Esophagus mucosa (tissue), 1 donor: Measurements from ENCODE around the gene ENOSF1. TPM values are rescaled to one million over a fixed set of nuclear protein-coding genes. Genes with fewer than 3 reads are reported as not detected.
"Not testable (repeated sequence)": the region's sequence is repeated elsewhere in the genome, so short reads cannot be mapped to it uniquely, and the experiment has no call there.

Experiments used
- ATAC-seq: fragments of 200-7000 bp; cut with Tn5 transposase; one replicate; pipeline ENCODE4 v1.9.1; 2020
- total RNA-seq: library from RNA; stranded (reverse); gene quantifications from one replicate; pipeline ENCODE4 v1.2.4, GENCODE V29; 2023
- donor health status: DM: yes; HTN: yes; CAD: no.

Gene ENOSF1
- total RNA-seq, 1 donor from 2014 or later = 50.3 TPM

DNA sequence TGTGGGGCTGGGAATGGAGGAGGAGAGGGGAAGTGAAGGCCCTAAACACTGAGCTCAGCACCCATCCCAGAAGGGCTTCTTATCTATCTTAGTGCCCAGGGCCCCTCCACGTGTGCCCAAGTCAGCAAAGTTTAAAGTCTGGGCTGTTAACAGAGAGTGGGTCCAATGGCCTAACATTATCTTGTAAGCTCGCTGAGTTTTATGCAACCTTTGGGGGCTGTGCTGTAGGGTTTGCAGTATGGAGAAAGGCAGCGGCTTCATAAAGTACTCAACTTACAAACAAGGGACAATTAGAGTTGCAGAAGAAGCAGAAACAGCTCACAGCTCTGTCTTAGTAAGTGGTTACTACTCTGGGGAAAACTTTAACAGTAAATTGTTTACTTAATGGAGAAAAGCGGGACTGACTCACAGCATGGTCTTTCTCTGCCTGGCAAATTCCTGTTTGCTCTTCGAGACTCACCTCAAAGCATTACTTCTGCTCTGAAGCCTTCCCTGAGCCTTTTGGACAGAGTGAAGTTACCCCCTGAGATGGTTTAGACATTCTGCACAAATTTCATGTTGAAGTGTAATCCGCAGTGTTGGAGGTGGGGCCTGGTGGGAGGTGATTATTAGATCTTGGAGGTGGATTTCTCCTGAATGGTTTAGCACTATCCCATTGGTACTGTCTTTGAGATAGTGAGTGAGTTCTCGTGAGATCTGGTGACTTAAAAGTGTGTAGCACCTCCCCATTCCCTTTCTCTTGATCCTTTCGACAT lies 9.0 kb downstream of the ENOSF1 start:
- ATAC-seq = peak; percentile 31

DNA sequence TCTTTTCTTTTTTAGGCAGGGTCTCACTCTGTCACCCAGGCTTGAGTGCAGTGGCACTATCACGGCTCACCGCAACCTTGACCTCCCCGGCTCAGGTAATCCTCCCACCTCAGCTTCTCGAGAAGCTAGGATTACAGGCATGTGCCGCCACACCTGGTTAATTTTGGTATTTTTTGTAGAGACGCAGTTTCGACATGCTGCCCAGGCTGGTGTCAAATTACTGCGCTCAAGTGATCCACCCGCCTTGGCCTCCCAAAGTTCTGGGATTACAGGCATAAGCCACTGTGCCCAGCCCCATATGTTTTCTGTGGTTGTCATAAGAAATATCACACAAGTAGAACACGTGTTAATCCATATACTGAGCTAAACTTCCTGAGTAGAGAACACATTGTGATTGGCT lies 14.6 kb downstream of the ENOSF1 start:
- no peak for ATAC-seq

DNA sequence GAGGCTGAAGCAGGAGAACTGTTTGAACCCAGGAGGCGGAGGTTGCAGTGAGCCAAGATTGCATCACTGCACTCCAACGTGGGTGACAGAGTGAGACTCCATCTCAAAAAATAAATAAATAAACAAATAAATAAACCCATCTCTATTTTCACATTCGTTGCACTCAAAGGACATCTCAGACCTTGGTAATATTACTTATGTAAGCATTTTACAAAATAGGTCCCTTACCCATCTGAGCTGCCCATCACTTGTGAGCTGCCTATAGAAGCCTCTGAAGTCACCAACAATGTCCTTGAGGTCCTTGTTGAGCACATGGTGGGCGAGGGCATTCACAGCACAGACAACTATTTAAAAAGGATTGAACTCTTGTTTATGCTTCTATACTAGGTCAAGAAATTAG lies 15.4 kb downstream of the ENOSF1 start:
- ATAC-seq = no peak

DNA sequence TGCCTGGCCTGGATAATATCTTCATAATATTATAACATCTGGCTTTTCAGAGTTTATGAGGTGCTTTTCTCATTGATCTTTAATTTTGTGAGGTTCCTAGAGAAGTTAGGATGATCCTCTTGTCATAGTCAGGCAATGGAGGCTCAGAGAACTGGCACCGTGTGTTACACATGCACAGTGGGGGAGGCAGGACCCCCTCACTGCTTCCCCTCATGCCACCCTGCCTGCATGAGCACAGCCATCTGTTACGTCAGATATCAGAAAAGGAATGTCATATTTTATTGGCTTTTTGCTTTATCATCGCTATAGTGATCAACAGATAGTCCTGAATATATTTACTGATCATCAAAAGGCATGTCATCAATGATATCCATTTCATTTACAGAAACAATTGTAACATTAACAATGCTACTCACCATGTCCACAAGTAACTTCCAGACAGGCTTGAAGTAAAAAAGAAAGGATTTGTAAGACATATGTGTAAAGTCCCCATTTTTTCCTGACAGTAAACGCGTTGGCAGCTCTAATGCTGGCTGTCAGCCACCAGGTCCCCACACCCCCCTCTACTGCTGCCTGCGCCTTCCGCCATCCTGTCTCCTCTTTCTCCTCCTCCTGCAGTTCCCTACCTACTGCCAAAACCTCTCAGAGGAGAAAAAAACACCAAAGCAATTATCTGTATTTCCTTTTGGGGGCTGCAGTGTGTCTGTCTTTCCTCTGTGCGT lies 18.8 kb downstream of the ENOSF1 start:
- ATAC-seq = no peak

DNA sequence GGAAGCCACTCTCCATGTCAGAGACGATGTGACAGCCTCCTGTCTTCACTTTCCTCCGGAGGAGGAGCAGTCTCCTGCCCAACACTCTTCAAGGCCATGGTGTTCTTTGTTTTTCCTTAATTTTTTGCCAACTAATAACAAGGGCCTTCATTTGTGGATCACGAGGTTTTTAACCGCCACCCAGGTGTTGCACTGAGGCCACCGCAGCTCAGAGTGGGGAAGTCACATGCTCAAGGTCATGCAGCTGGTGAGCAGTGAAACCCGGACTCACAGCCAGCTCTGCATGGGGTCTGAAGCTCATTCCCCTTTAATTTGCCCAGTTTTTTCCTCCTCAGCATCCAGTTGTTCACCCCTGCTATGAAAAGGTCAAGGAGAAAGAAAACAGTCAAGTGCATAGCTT lies 19.6 kb downstream of the ENOSF1 start:
- ATAC-seq = no peak

DNA sequence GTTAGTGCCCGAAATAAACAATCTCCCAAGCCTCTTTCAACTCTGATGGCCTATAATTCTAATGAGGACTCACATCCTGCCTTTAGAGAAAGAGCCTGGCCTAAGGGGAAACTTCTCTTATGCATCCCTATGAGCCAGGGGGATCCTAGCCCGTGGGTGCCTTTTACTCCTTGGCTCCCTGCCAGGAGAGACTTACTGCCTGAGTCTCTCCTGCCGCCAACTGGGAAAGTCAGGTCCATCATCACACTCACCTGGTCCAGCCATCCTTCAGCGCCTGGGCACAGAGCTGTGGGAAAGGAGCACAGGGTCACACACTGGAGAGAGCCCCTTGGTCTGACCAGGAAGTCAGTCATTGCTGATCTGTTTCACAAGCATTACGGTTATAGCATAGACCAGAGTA lies 24.1 kb downstream of the ENOSF1 start:
- no peak for ATAC-seq

DNA sequence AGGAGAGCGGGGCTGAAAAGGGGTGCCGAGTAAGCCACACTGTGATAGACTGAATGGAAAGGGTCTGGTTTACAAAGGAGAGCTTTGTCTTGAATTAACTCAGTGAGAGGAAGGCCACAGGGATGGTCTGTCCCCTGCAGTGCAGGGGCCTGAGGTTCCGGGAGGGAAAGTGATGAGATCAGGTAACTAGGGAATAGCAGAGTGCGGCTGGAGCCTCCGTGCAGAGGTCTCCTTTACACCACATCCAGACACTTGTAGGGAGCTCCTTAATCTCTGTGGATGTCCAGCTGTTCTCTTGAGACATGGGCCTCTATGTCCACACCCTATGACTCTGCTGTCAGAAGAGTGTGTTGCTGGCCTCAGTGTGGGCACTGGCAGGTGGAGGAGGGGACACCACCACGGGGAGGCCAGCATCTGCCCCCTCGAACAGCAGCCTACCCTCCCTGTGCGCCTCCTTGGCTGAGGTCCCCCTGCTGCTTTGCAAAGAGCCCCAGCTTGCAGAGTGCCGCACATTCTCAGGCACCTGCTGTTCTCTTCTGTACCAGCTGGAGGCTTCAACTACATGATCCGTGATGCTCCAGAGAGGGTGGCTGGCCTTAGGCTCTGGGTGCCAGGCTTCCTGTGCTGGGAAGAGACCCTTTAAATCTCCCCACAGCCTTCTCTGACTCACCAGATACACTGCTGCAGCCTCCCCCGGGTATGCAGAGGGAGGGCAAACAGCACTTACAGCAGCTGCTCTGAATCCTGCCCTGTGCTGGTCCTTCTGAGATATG lies 25.9 kb downstream of the ENOSF1 start:
- no peak for ATAC-seq

DNA sequence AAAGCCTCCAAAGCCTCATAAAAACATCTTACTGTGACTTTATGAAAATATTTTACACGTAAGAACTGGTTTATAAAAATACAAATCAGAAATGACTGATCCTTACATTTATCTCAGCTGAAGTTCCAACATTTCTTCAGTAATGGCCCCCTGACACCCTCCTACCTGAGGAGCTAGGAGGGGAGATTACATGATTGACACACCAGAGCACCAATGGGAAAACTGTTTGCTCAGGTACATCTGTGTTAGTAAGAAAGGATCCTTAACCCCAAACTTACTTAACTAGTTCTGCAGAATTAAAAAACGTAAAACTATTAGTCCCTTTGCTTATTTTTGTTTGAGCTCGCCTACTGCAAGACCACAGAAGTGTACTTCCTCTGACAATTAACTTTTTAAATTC lies 27.0 kb downstream of the ENOSF1 start:
- no peak for ATAC-seq

DNA sequence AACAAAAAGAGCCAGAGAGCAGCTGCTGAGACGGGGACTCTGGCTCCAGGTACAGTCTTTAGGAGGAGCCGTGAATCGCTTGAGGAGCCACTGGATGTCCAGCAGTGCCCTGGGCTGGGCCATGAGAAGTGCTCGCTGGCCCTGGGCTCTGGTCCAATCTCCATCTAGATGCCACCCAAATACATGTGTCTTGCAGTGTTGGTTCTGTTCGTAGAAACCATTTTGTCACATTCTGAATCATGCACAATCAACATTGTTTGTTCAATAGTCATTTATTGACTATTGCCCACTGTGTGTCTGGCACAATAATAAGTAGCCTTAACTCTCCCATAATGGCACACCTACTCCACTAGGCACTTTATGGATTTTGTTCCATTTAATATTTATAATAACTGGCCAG lies 28.9 kb downstream of the ENOSF1 start:
- ATAC-seq = no peak

DNA sequence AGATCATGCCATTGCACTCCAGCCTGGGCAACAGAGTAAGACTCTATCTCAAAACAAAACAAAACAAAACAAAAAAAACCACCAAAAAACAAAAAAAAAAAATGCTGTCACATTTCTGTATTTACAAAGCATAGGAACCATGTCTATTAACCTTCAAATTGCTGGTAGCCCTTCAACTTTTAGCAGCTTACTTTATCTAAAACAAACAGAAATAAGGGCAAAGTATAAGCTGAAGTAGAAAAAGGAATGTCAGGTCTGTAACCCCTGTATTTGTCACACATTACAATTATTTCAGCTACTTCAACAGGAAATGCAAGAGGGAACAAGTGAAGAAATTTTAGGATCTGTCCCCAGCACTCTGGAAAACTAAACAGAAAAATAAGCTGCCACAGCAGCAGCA lies 29.6 kb downstream of the ENOSF1 start:
- no peak for ATAC-seq

DNA sequence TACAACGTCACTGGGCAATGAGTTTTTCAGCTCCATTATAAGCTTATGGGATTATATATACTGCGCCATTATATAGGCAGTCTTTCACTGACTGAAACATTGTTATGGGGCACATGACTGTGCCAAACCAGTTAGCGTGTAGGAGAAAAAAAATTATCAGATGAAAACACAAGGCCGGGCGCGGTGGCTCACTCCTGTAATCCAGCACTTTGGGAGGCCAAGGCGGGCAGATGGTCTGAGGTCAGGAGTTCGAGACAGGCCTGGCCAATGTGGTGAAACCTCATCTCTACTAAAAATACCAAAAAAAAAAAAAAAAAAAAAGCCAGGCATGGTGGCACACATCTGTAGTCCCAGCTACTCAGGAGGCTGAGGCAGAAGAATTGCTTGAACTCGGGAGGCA lies 30.0 kb downstream of the ENOSF1 start:
- not testable (repeated sequence) for ATAC-seq

DNA sequence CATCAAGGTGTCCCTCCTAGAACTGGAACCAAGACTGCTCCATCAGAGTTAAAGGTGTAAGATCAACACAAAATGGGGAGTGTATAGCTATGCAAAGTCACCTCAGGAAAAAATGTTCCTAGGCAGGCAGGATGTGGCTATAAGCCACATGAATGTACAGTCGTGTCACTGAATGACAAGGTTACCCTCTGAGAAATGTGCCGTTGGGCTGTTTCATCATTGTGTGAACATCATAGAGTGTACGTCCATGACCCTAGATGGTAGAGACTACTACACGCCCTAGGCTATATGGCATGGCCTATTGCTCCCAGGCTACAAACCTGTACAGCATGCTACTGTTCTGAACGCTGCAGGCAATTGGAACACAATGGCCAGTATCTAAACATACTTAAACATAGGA lies 30.4 kb downstream of the ENOSF1 start:
- ATAC-seq = no peak

DNA sequence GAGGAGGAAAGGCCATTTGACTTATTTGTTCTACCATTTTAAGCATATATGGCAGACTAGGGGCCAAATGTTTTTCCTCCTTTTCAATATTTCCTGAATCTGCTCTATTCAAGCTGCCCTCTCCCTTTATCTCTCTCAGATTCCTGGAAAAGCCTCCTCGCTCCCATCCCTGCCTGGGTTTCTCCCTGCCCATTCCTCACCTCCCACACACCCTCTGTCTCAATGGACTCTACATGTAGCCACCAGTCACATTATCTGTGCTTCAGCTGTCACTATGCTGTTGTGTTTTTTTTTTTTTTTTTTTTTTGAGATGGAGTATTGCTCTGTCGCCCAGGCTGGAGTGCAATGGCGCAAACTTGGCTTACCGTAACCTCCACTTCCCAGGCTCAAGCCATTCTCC lies 32.0 kb downstream of the ENOSF1 start:
- ATAC-seq = no peak

DNA sequence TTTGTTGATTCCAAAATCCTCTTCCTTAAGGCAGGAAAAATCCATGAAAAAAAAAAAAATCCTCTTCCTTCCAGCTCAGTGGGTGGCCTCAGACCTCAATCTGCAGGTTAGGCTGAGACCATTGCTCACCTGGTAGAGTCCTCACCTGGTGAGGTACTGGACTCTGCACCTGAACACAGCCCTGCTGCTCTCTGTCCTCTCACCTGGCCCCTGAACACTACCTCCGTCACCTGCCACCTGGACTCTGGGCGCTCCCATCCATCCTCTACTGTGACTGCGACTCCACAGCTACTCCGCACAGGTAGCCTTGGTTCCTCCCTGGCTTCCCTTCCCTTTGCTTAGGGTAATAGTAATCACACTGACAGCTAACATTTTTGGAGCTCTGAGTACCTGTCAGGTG lies 32.9 kb downstream of the ENOSF1 start:
- ATAC-seq = no peak

DNA sequence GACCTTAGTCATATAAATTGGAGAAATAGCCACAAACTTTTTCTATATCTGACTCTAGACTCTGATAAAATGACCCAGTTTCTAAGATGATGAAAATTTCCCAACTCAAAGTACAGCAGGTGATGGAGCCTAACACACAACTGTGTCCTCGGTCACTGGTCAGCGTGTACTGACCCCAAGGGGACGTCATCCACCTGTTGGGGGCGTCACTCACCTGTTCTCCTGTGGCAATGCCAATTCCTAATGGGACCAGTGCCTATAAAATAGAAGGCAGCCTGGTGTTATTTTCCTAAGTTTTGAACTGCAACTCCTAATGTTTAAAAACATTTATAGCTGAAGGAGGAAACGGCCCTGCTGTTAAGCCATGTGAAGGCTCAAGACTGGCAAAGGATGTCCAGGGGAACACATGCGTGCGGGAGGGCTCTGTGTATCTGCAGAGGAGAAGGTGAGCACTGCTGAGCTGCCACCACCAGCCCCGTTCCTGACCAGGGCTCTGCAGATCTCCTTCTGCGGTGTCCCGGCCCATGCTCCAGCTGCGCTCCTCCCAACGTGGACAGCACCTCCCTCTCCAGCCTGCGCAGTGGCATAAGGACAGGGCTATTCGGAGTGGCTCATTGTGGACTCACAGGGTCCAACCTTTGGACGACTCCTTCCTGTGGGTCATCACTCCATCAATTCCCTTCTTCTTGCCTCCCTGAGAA lies 33.8 kb downstream of the ENOSF1 start:
- ATAC-seq = no peak

DNA sequence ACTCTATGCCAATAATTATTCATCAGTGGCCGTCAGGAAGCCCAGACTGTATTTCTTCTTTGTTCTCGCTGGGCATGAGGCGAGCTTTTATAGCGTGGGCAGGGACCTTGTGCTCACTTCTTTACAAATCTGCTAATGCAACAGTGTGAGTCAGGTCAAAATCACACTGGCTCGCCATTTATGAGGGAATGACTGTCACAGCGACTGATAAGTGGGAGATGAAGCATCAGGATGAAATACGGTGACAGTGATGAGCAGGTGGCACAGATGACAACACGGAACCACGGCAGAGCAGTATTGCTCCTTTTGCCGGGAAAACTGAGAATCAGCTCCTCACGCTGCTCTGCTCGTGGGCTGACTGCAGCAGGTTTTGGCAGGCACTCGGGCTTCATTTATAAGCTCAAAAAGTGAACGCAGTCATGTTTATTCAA lies 34.5 kb downstream of the ENOSF1 start:
- ATAC-seq = no peak

DNA sequence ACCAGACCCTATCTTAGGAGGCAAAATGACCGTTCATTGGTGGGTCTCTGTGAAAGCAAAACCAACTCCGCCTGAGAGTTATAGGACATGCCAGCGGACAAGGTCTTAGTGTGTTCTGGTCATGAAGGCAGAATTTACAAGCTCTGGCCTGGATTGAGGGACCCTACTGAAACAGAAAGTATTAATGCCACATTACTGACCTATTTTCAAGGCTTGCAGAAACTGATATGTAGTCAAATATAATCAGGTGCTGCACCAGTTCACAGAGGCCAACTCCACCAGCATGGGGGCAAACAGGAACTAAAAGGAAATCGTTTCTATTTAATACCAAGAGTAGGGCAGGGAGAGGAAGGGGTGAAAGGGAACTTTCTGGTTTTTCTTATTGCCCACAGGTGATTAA lies 35.3 kb downstream of the ENOSF1 start:
- no peak for ATAC-seq

DNA sequence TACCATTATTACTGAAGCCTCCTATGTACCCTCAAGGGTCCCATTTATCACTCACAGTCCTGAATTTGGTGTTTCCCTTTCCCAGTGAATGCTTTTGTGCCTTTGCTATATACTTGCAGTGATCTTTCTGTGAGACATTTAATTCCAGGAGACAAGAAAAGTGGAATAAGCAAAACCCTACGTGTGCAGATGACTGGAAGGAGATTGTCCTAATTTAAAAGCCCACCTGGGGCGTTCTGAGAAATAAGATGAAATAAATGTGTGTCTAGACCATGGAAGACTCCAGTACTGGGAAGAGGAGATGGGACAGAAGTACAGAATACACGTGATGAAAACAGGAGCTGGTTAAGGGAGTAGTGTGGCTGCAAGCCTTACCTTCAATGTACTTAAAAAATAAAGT lies 35.7 kb downstream of the ENOSF1 start:
- ATAC-seq = no peak

DNA sequence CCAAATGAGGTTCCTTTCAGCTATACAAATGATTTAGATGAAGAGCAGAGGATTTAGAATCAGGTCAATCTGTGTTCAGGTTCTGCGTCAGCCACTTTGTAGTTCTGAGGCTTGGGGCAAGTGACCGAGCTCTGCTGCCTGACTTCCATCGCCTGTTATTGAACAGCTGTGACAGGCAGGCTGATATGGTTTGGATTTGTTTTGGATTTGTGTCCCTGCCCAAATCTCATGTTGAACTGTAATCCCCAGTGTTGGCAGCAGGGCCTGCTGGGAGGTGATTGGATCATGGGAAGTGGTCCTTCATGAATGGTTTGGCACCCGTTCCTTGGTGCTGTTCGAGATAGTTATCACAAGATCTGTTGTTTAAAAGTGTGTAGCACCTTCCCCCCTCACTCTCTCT lies 36.4 kb downstream of the ENOSF1 start:
- no peak for ATAC-seq

DNA sequence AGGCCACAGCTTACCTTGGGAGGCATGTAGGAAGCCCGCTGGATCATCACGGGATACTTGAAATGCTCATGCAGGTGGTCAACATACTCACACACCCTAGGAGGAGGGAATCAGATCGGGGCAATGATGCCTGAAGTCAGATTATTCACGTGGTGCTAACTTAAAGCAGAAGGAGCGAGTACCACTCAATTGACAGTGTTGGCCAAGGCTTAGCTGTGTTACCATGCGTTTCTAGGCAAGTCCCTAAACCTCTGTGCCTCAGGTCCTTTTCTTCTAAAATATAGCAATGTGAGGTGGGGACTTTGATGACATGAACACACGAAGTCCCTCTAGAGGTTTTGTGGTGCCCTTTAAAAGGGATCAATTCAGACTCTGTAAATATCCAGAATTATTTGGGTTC lies 37.1 kb downstream of the ENOSF1 start:
- ATAC-seq = no peak

DNA sequence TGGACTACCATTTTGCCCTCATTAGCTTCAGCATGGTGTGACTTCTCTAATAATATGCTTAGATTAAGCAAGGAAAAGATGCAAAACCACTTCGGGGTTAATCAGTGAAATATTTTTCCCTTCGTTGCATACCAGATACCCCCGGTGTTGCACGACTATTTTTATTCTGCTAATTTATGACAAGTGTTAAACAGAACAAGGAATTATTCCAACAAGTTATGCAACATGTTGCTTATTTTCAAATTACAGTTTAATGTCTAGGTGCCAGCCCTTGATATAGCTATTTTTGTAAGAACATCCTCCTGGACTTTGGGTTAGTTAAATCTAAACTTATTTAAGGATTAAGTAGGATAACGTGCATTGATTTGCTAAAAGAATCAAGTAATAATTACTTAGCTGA lies 38.7 kb downstream of the ENOSF1 start:
- ATAC-seq = no peak

DNA sequence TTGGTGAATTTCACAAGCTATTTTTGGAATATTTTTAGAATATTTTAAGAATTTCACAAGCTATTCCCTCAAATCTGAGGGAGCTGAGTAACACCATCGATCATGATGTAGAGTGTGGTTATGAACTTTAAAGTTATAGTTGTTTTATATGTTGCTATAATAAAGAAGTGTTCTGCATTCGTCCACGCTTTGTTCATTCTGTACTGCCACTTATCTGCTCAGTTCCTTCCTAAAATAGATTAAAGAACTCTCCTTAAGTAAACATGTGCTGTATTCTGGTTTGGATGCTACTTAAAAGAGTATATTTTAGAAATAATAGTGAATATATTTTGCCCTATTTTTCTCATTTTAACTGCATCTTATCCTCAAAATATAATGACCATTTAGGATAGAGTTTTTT lies 39.1 kb downstream of the ENOSF1 start:
- no peak for ATAC-seq

DNA sequence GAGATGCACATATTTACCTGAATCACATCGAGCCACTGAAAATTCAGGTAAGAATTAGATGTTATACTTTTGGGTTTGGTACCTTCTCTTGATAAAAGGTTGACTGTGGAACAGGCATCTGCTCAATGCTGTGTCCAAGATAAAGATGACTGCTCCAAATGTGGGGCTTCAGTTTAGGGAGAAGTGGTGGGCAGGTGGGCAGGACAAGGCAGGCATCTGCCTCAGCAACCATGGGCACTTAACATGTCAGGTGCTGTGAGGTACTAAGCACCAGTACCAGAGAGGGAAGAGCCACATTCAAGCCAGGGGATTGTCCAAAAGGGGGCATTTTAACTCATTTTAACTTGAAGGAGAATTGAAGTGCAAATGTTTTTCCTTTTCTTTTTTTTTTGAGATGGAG lies 41.0 kb downstream of the ENOSF1 start:
- no peak for ATAC-seq
